C4-2B (cell line): ENCODE data around the gene QKI.

Source experiments
- CTCF ChIP-seq: fragments of 450-650 bp; conservative IDR thresholded peaks from 2 replicates; pipeline ENCODE4 v1.5.1; 2017; ENCODE audit warnings: mild to moderate bottlenecking
- ZFX ChIP-seq: fragments of 450-650 bp; IDR thresholded peaks from 2 replicates; pipeline ENCODE4 v1.6.1; 2017

GRCh38 chr6:163367497-163368183, 46.9 kb upstream of the QKI start:
- TF ChIP-seq CTCF (no peak), ZFX (no peak)
